ENCODE data around the gene ZCCHC17. TPM values are rescaled to one million over a fixed set of nuclear protein-coding genes. Genes with fewer than 3 reads are reported as not detected.
"Not testable (repeated sequence)": the region's sequence is repeated elsewhere in the genome, so short reads cannot be mapped to it uniquely, and the experiment has no call there.

ZCCHC17 gene
- total and polyA plus RNA-seq, 4 experiments from 2014 or later = 20.2 to 44.5 (median 32.7) TPM

- peaks cover 43% of the 10 kb centered on the region for H3K36me3 ChIP-seq (ENCODE audit: insufficient read depth, low read length)
- H3K9me3 Mint-ChIP-seq; H3K27ac Mint-ChIP-seq; H3K27me3 Mint-ChIP-seq; DNase-seq; intact Hi-C loops (cut with micrococcal nuclease); H3K4me1 Mint-ChIP-seq; H3K27me3 ChIP-seq (ENCODE audit: insufficient read depth, low read length); H3K4me3 ChIP-seq (ENCODE audit: low read length in 2 of 2); POLR2A ChIA-PET (ENCODE audit: partially characterized antibody); H3K4me3 Mint-ChIP-seq; H3K9me3 ChIP-seq (ENCODE audit: control insufficient read depth in 1 of 2, low read length in 2 of 2); H3K27ac ChIP-seq (ENCODE audit: low read depth, low read length); H3K4me1 ChIP-seq (ENCODE audit: insufficient read depth, low read length): not testable (repeated sequence)
- H3K36me3 Mint-ChIP-seq = peaks cover 65 to 85% of the 10 kb centered on the region in 2 donors
- CTCF ChIA-PET (ENCODE audit: partially characterized antibody) = interaction anchor here (0.6 kb wide), 1 partner anchor 13 kb away, joined by 3 read pairs; no protein-coding TSS in a partner anchor
Observed at GRCh38 chr1:31262393-31262792, 34.4 kb upstream of the ZCCHC17 start.

- peaks cover 46% of the 10 kb centered on the region for H3K36me3 ChIP-seq (ENCODE audit: insufficient read depth, low read length)
- Mint-ChIP-seq H3K36me3 (peaks cover 66 to 83% of the 10 kb centered on the region in 2 donors), H3K9me3 (no peaks in the 10 kb centered on the region), H3K4me1 (no peaks in the 10 kb centered on the region), H3K27me3 (no peaks in the 10 kb centered on the region), H3K4me3 (no peak overlapping the region), H3K27ac (peak overlapping the region in 1 of 7 donors; percentile 36)
- no peak for DNase-seq
- intact Hi-C loops (cut with micrococcal nuclease) = no loop called here
- H3K4me1 ChIP-seq (ENCODE audit: insufficient read depth, low read length) = no peaks in the 10 kb centered on the region
- no peak overlapping the region for H3K27ac ChIP-seq (ENCODE audit: low read depth, low read length)
- POLR2A ChIA-PET (ENCODE audit: partially characterized antibody) = interaction anchor here (1.4 kb wide), 1 partner anchor 33 kb away, joined by 3 read pairs; the partner anchor contains the start of genes SNRNP40 and ZCCHC17
- H3K9me3 ChIP-seq (ENCODE audit: control insufficient read depth in 1 of 2, low read length in 2 of 2) = no peaks in the 10 kb centered on the region
- no peak overlapping the region for H3K4me3 ChIP-seq (ENCODE audit: low read length in 2 of 2)
- CTCF ChIA-PET (ENCODE audit: partially characterized antibody) = no interaction called here
- no peaks in the 10 kb centered on the region for H3K27me3 ChIP-seq (ENCODE audit: insufficient read depth, low read length)
Observed at GRCh38 chr1:31263408-31263807, 33.4 kb upstream of the ZCCHC17 start.

- Histone ChIP-seq H3K27ac (ENCODE audit: low read depth, low read length) (no peak overlapping the region), H3K9me3 (ENCODE audit: control insufficient read depth in 1 of 2, low read length in 2 of 2) (no peaks in the 10 kb centered on the region), H3K36me3 (ENCODE audit: insufficient read depth, low read length) (peaks cover 46% of the 10 kb centered on the region), H3K4me3 (ENCODE audit: low read length in 2 of 2) (no peak overlapping the region), H3K4me1 (ENCODE audit: insufficient read depth, low read length) (no peaks in the 10 kb centered on the region), H3K27me3 (ENCODE audit: insufficient read depth, low read length) (no peaks in the 10 kb centered on the region)
- Mint-ChIP-seq H3K9me3 (no peaks in the 10 kb centered on the region), H3K27me3 (no peaks in the 10 kb centered on the region), H3K4me3 (no peak overlapping the region), H3K4me1 (no peaks in the 10 kb centered on the region), H3K27ac (peak overlapping the region in 2 of 7 donors; percentile 42 to 75), H3K36me3 (peaks cover 67 to 80% of the 10 kb centered on the region in 2 donors)
- ChIA-PET CTCF (ENCODE audit: partially characterized antibody) (interaction anchor here (1.1 to 1.3 kb wide), 2 partner anchors 129 to 284 kb away, joined by 3 read pairs; no protein-coding TSS in a partner anchor), POLR2A (ENCODE audit: partially characterized antibody) (no interaction called here)
- no peak for DNase-seq
- intact Hi-C loops (cut with micrococcal nuclease) = no loop called here
Observed at GRCh38 chr1:31264790-31265386, 31.9 kb upstream of the ZCCHC17 start.

- intact Hi-C loops (cut with micrococcal nuclease) = no loop called here
- ChIA-PET POLR2A (ENCODE audit: partially characterized antibody) (no interaction called here), CTCF (ENCODE audit: partially characterized antibody) (no interaction called here)
- Histone ChIP-seq H3K27me3 (ENCODE audit: insufficient read depth, low read length) (no peaks in the 10 kb centered on the region), H3K27ac (ENCODE audit: low read depth, low read length) (no peak overlapping the region), H3K4me1 (ENCODE audit: insufficient read depth, low read length) (no peaks in the 10 kb centered on the region), H3K9me3 (ENCODE audit: control insufficient read depth in 1 of 2, low read length in 2 of 2) (no peaks in the 10 kb centered on the region), H3K36me3 (ENCODE audit: insufficient read depth, low read length) (peaks cover 46% of the 10 kb centered on the region), H3K4me3 (ENCODE audit: low read length in 2 of 2) (no peak overlapping the region)
- peaks cover 72 to 86% of the 10 kb centered on the region in 2 donors for H3K36me3 Mint-ChIP-seq
- DNase-seq = no peak
- no peaks in the 10 kb centered on the region for H3K27me3 Mint-ChIP-seq
- peak overlapping the region in 1 of 7 donors; percentile 1 for H3K27ac Mint-ChIP-seq
- H3K9me3 Mint-ChIP-seq = no peaks in the 10 kb centered on the region
- H3K4me1 Mint-ChIP-seq = no peaks in the 10 kb centered on the region
- no peak overlapping the region for H3K4me3 Mint-ChIP-seq
Observed at GRCh38 chr1:31266547-31266946, 30.3 kb upstream of the ZCCHC17 start.

GRCh38 chr1:31272369-31272768 lies 24.5 kb upstream of the ZCCHC17 start:
- Mint-ChIP-seq H3K36me3 (peaks cover 53 to 67% of the 10 kb centered on the region in 2 donors), H3K27ac (no peak overlapping the region), H3K4me1 (peaks cover 0 to 4% (median 4%) of the 10 kb centered on the region in 4 donors), H3K27me3 (no peaks in the 10 kb centered on the region), H3K4me3 (no peak overlapping the region), H3K9me3 (no peaks in the 10 kb centered on the region)
- no peaks in the 10 kb centered on the region for H3K9me3 ChIP-seq (ENCODE audit: control insufficient read depth in 1 of 2, low read length in 2 of 2)
- POLR2A ChIA-PET (ENCODE audit: partially characterized antibody) = no interaction called here
- no peaks in the 10 kb centered on the region for H3K4me1 ChIP-seq (ENCODE audit: insufficient read depth, low read length)
- CTCF ChIA-PET (ENCODE audit: partially characterized antibody) = no interaction called here
- H3K27me3 ChIP-seq (ENCODE audit: insufficient read depth, low read length) = no peaks in the 10 kb centered on the region
- H3K4me3 ChIP-seq (ENCODE audit: low read length in 2 of 2) = no peak overlapping the region
- intact Hi-C loops (cut with micrococcal nuclease) = no loop called here
- H3K27ac ChIP-seq (ENCODE audit: low read depth, low read length) = no peak overlapping the region
- H3K36me3 ChIP-seq (ENCODE audit: insufficient read depth, low read length) = peaks cover 38% of the 10 kb centered on the region
- no peak for DNase-seq

- no peak overlapping the region for H3K27ac ChIP-seq (ENCODE audit: low read depth, low read length)
- H3K4me1 Mint-ChIP-seq = peaks cover 0 to 5% (median 4%) of the 10 kb centered on the region in 4 donors
- intact Hi-C loops (cut with micrococcal nuclease) = no loop called here
- H3K36me3 Mint-ChIP-seq = peaks cover 49 to 69% of the 10 kb centered on the region in 2 donors
- ChIA-PET POLR2A (ENCODE audit: partially characterized antibody) (no interaction called here), CTCF (ENCODE audit: partially characterized antibody) (no interaction called here)
- DNase-seq = no peak
- no peak overlapping the region for H3K4me3 ChIP-seq (ENCODE audit: low read length in 2 of 2)
- no peaks in the 10 kb centered on the region for H3K9me3 ChIP-seq (ENCODE audit: control insufficient read depth in 1 of 2, low read length in 2 of 2)
- peak overlapping the region in 2 of 7 donors; percentile 77 to 80 for H3K27ac Mint-ChIP-seq
- H3K9me3 Mint-ChIP-seq = no peaks in the 10 kb centered on the region
- peaks cover 45% of the 10 kb centered on the region for H3K36me3 ChIP-seq (ENCODE audit: insufficient read depth, low read length)
- no peak overlapping the region for H3K4me3 Mint-ChIP-seq
- H3K27me3 Mint-ChIP-seq = no peaks in the 10 kb centered on the region
- H3K4me1 ChIP-seq (ENCODE audit: insufficient read depth, low read length) = no peaks in the 10 kb centered on the region
- H3K27me3 ChIP-seq (ENCODE audit: insufficient read depth, low read length) = no peaks in the 10 kb centered on the region
Observed at GRCh38 chr1:31273619-31274018, 23.2 kb upstream of the ZCCHC17 start.

GRCh38 chr1:31282426-31282825 lies 14.4 kb upstream of the ZCCHC17 start:
- not testable (repeated sequence) for DNase-seq
- peaks cover 50 to 84% of the 10 kb centered on the region in 2 donors for H3K36me3 Mint-ChIP-seq

More at GRCh38 chr1:31282426-31282825, 14.4 kb upstream of the ZCCHC17 start:
- peak overlapping the region in 1 of 7 donors; percentile 31 for H3K27ac Mint-ChIP-seq
- peaks cover 0 to 13% (median 3%) of the 10 kb centered on the region in 4 donors for H3K4me1 Mint-ChIP-seq
- H3K9me3 ChIP-seq (ENCODE audit: control insufficient read depth in 1 of 2, low read length in 2 of 2); POLR2A ChIA-PET (ENCODE audit: partially characterized antibody); H3K27ac ChIP-seq (ENCODE audit: low read depth, low read length); H3K27me3 Mint-ChIP-seq; H3K4me3 ChIP-seq (ENCODE audit: low read length in 2 of 2); H3K4me3 Mint-ChIP-seq; intact Hi-C loops (cut with micrococcal nuclease); H3K27me3 ChIP-seq (ENCODE audit: insufficient read depth, low read length); CTCF ChIA-PET (ENCODE audit: partially characterized antibody); H3K9me3 Mint-ChIP-seq; H3K4me1 ChIP-seq (ENCODE audit: insufficient read depth, low read length): not testable (repeated sequence)
- peaks cover 44% of the 10 kb centered on the region for H3K36me3 ChIP-seq (ENCODE audit: insufficient read depth, low read length)
